ENCODE results near the gene MAGEA3. TPM values are rescaled to one million over a fixed set of nuclear protein-coding genes. Genes with fewer than 3 reads are reported as not detected.
"Not testable (repeated sequence)": the region's sequence is repeated elsewhere in the genome, so short reads cannot be mapped to it uniquely, and the experiment has no call there.

The MAGEA3 gene
- total and polyA plus RNA-seq, 4 donors, result not detected

- Histone ChIP-seq H3K27ac (ENCODE audit: low read depth in 1 of 2, low read length in 2 of 2) (no peak within 1 kb of the TSS), H3K9me3 (ENCODE audit: control insufficient read depth, low read length) (no peaks in the 10 kb centered on the region), H3K4me3 (ENCODE audit: low read length in 2 of 2) (no peak within 1 kb of the TSS), H3K27me3 (ENCODE audit: control insufficient read depth in 1 of 2, insufficient read depth in 2 of 2, low read length in 1 of 2) (no peaks in the 10 kb centered on the region), H3K36me3 (ENCODE audit: control insufficient read depth in 1 of 2, insufficient read depth in 2 of 2, low read length in 1 of 2) (no peaks in the 10 kb centered on the region), H3K4me1 (ENCODE audit: control insufficient read depth in 1 of 2, insufficient read depth in 2 of 2, low read length in 2 of 2) (no peaks in the 10 kb centered on the region)
- DNase-seq (peak in 1 of 2 donors; percentile 69), ATAC-seq (ENCODE audit: low FRiP score) (no peak)
- 87 to 92% methylated on average over 16 to 20 of the region's 21 CpGs for WGBS, 2 donors
- intact Hi-C loops (cut with DNase I), result no loop called here
These were observed 34.8 kb downstream of the MAGEA3 start, which contains the start of the genes CSAG1 and MAGEA12 for GRCh38 chrX:152733261-152733975. TSS of gene CSAG1 (minus strand) at chrX:152733721. CDS start at chrX:152732460, 1,261 bp downstream. TSS of gene MAGEA12 (plus strand) at chrX:152733757. CDS start at chrX:152736162, 2,405 bp downstream.

GRCh38 chrX:152734143-152734858, 35.7 kb downstream of the MAGEA3 start:
- not testable (repeated sequence) for H3K9me3 ChIP-seq (ENCODE audit: control insufficient read depth, low read length); H3K27me3 ChIP-seq (ENCODE audit: control insufficient read depth in 1 of 2, insufficient read depth in 2 of 2, low read length in 1 of 2)
- peak in 1 of 2 donors; percentile 52 for DNase-seq

GRCh38 chrX:152735101-152735500, 36.5 kb downstream of the MAGEA3 start:
- intact Hi-C loops (cut with DNase I), result no loop called here
- Histone ChIP-seq H3K27me3 (ENCODE audit: control insufficient read depth in 1 of 2, insufficient read depth in 2 of 2, low read length in 1 of 2) (no peaks in the 10 kb centered on the region), H3K9me3 (ENCODE audit: control insufficient read depth, low read length) (no peaks in the 10 kb centered on the region), H3K4me3 (ENCODE audit: low read length in 2 of 2) (no peak overlapping the region), H3K27ac (ENCODE audit: low read depth in 1 of 2, low read length in 2 of 2) (no peak overlapping the region), H3K4me1 (ENCODE audit: control insufficient read depth in 1 of 2, insufficient read depth in 2 of 2, low read length in 2 of 2) (no peaks in the 10 kb centered on the region), H3K36me3 (ENCODE audit: control insufficient read depth in 1 of 2, insufficient read depth in 2 of 2, low read length in 1 of 2) (no peaks in the 10 kb centered on the region)
- DNase-seq (no peak), ATAC-seq (ENCODE audit: low FRiP score) (no peak)
- 45 to 70% methylated on average over 2 of the region's 2 CpGs for WGBS, 2 donors

More at GRCh38 chrX:152734143-152734858, 35.7 kb downstream of the MAGEA3 start:
- H3K4me1 ChIP-seq (ENCODE audit: control insufficient read depth in 1 of 2, insufficient read depth in 2 of 2, low read length in 2 of 2); H3K36me3 ChIP-seq (ENCODE audit: control insufficient read depth in 1 of 2, insufficient read depth in 2 of 2, low read length in 1 of 2); intact Hi-C loops (cut with DNase I); H3K27ac ChIP-seq (ENCODE audit: low read depth in 1 of 2, low read length in 2 of 2); H3K4me3 ChIP-seq (ENCODE audit: low read length in 2 of 2); ATAC-seq (ENCODE audit: low FRiP score): not testable (repeated sequence)
- 90 to 95% methylated on average over 22 of the region's 22 CpGs for WGBS, 2 donors

- peak in 1 of 2 donors; percentile 53 for DNase-seq
- no peaks in the 10 kb centered on the region for H3K27me3 ChIP-seq (ENCODE audit: control insufficient read depth in 1 of 2, insufficient read depth in 2 of 2, low read length in 1 of 2)
- H3K27ac ChIP-seq (ENCODE audit: low read depth in 1 of 2, low read length in 2 of 2), result no peak overlapping the region
- intact Hi-C loops (cut with DNase I), result no loop called here
- 81 to 91% methylated on average over 9 to 12 of the region's 12 CpGs for WGBS, 2 donors
- no peak for ATAC-seq (ENCODE audit: low FRiP score)
- H3K4me1 ChIP-seq (ENCODE audit: control insufficient read depth in 1 of 2, insufficient read depth in 2 of 2, low read length in 2 of 2), result no peaks in the 10 kb centered on the region
- no peak overlapping the region for H3K4me3 ChIP-seq (ENCODE audit: low read length in 2 of 2)
- H3K36me3 ChIP-seq (ENCODE audit: control insufficient read depth in 1 of 2, insufficient read depth in 2 of 2, low read length in 1 of 2), result no peaks in the 10 kb centered on the region
- no peaks in the 10 kb centered on the region for H3K9me3 ChIP-seq (ENCODE audit: control insufficient read depth, low read length)
These were observed 37.4 kb downstream of the MAGEA3 start for GRCh38 chrX:152735860-152736511.

GRCh38 chrX:152736528-152736927, 37.9 kb downstream of the MAGEA3 start:
- DNase-seq; H3K4me1 ChIP-seq (ENCODE audit: control insufficient read depth in 1 of 2, insufficient read depth in 2 of 2, low read length in 2 of 2); H3K9me3 ChIP-seq (ENCODE audit: control insufficient read depth, low read length); intact Hi-C loops (cut with DNase I); H3K27me3 ChIP-seq (ENCODE audit: control insufficient read depth in 1 of 2, insufficient read depth in 2 of 2, low read length in 1 of 2); H3K4me3 ChIP-seq (ENCODE audit: low read length in 2 of 2); ATAC-seq (ENCODE audit: low FRiP score); H3K36me3 ChIP-seq (ENCODE audit: control insufficient read depth in 1 of 2, insufficient read depth in 2 of 2, low read length in 1 of 2); H3K27ac ChIP-seq (ENCODE audit: low read depth in 1 of 2, low read length in 2 of 2): not testable (repeated sequence)
- WGBS, 2 donors, result 80 to 89% methylated on average over 12 of the region's 12 CpGs

GRCh38 chrX:152738560-152738959, 40.0 kb downstream of the MAGEA3 start:
- DNase-seq, result no peak
- no peaks in the 10 kb centered on the region for H3K36me3 ChIP-seq (ENCODE audit: control insufficient read depth in 1 of 2, insufficient read depth in 2 of 2, low read length in 1 of 2)
- H3K4me3 ChIP-seq (ENCODE audit: low read length in 2 of 2), result no peak overlapping the region
- no peaks in the 10 kb centered on the region for H3K9me3 ChIP-seq (ENCODE audit: control insufficient read depth, low read length)
- WGBS, 2 donors, result 78 to 86% methylated on average over 5 of the region's 5 CpGs
- intact Hi-C loops (cut with DNase I), result no loop called here
- H3K4me1 ChIP-seq (ENCODE audit: control insufficient read depth in 1 of 2, insufficient read depth in 2 of 2, low read length in 2 of 2), result no peaks in the 10 kb centered on the region
- ATAC-seq (ENCODE audit: low FRiP score), result no peak
- no peaks in the 10 kb centered on the region for H3K27me3 ChIP-seq (ENCODE audit: control insufficient read depth in 1 of 2, insufficient read depth in 2 of 2, low read length in 1 of 2)
- H3K27ac ChIP-seq (ENCODE audit: low read depth in 1 of 2, low read length in 2 of 2), result no peak overlapping the region

Other genes with a start within 250 kb of the MAGEA3 start
- not detected for gene GABRA3, start 247.5 kb upstream of the MAGEA3 start, total RNA-seq
- not detected for gene GABRA3, start 247.5 kb upstream of the MAGEA3 start, polyA plus RNA-seq
- under 1 TPM in 1 of 2 donors, not detected in 1; 0.06 TPM for gene GABRQ, start 60.9 kb upstream of the MAGEA3 start, total RNA-seq
- gene GABRQ, start 60.9 kb upstream of the MAGEA3 start, polyA plus RNA-seq, result not detected
- not detected for gene CSAG2, start 10.5 kb downstream of the MAGEA3 start, total RNA-seq
- gene CSAG2, start 10.5 kb downstream of the MAGEA3 start, polyA plus RNA-seq, result not detected
- not detected for gene MAGEA2B, start 15.8 kb downstream of the MAGEA3 start, total RNA-seq
- not detected for gene MAGEA2B, start 15.8 kb downstream of the MAGEA3 start, polyA plus RNA-seq
- not detected for gene CSAG1, start 34.9 kb downstream of the MAGEA3 start, total RNA-seq
- gene CSAG1, start 34.9 kb downstream of the MAGEA3 start, polyA plus RNA-seq, result not detected
- not detected for gene MAGEA12, start 35.0 kb downstream of the MAGEA3 start, total RNA-seq
- gene MAGEA12, start 35.0 kb downstream of the MAGEA3 start, polyA plus RNA-seq, result not detected
- gene MAGEA2, start 55.0 kb downstream of the MAGEA3 start, total RNA-seq, result not detected
- not detected for gene MAGEA2, start 55.0 kb downstream of the MAGEA3 start, polyA plus RNA-seq
- gene CSAG3, start 60.4 kb downstream of the MAGEA3 start, total RNA-seq, result not detected
- gene CSAG3, start 60.4 kb downstream of the MAGEA3 start, polyA plus RNA-seq, result not detected
- gene MAGEA6, start 70.9 kb downstream of the MAGEA3 start, total RNA-seq, result not detected
- gene MAGEA6, start 70.9 kb downstream of the MAGEA3 start, polyA plus RNA-seq, result not detected
- 10 to 100 TPM; 22.1 to 22.8 TPM for gene CETN2, start 132.0 kb downstream of the MAGEA3 start, total RNA-seq
- gene CETN2, start 132.0 kb downstream of the MAGEA3 start, polyA plus RNA-seq, result 10 to 100 TPM; 38.7 to 38.9 TPM
- 1 to 10 TPM; 8.1 to 9.4 TPM for gene NSDHL, start 132.3 kb downstream of the MAGEA3 start, total RNA-seq
- gene NSDHL, start 132.3 kb downstream of the MAGEA3 start, polyA plus RNA-seq, result 10 to 100 TPM; 10.0 to 10.1 TPM
- 10 to 100 TPM in 1 of 2 donors, 1 to 10 TPM in 1; 8.0 to 13.5 TPM for gene ZNF185, start 199.3 kb downstream of the MAGEA3 start, total RNA-seq
- 1 to 10 TPM; 2.6 to 4.8 TPM for gene ZNF185, start 199.3 kb downstream of the MAGEA3 start, polyA plus RNA-seq